GM23338 (cell line): ENCODE measurements around the gene TBC1D14.

ENCODE experiments used
- CREB1 ChIP-seq: fragments of 250-450 bp; sonication (Bioruptor Pico); IDR thresholded peaks from 2 replicates; pipeline ENCODE4 v1.5.0; 2020; ENCODE audit warnings: low read depth, mild to moderate bottlenecking, moderate library complexity
- EZH2 ChIP-seq: fragments of 200-600 bp; sonication (generic); IDR thresholded peaks from one replicate; pipeline ENCODE4 v1.8.0; 2017; ENCODE audit warnings: antibody characterized with exemption, mild to moderate bottlenecking, low read depth; ENCODE audit not compliant: unreplicated experiment
- EZH2phosphoT487 ChIP-seq: fragments of 200-600 bp; sonication (generic); IDR thresholded peaks from one replicate; pipeline ENCODE4 v1.8.1; 2018; ENCODE audit warnings: antibody characterized with exemption; ENCODE audit not compliant: unreplicated experiment
- JUNB ChIP-seq: IDR thresholded peaks from one replicate; pipeline ENCODE4 v1.6.1; 2016; ENCODE audit warnings: antibody characterized with exemption; ENCODE audit not compliant: unreplicated experiment
- NANOG ChIP-seq: IDR thresholded peaks from 2 replicates; pipeline ENCODE4 v1.6.1; 2016; ENCODE audit warnings: antibody characterized with exemption, borderline replicate concordance
- POLR2AphosphoS5 ChIP-seq: IDR thresholded peaks from 2 replicates; pipeline ENCODE4 v1.6.1; 2016; ENCODE audit warnings: antibody characterized with exemption, low read depth
- STAT1 ChIP-seq: IDR thresholded peaks from one replicate; pipeline ENCODE4 v1.6.1; 2016; ENCODE audit warnings: antibody characterized with exemption; ENCODE audit not compliant: unreplicated experiment
- ZNF114 ChIP-seq: fragments of 250-450 bp; sonication (Bioruptor Pico); IDR thresholded peaks from 2 replicates; pipeline ENCODE4 v1.5.0; 2020; ENCODE audit warnings: mild to moderate bottlenecking, moderate library complexity
- ZNF331 ChIP-seq: fragments of 250-450 bp; sonication (Bioruptor Pico); IDR thresholded peaks from 2 replicates; pipeline ENCODE4 v1.5.0; 2020; ENCODE audit warnings: low read depth, mild to moderate bottlenecking, moderate library complexity
- TF ChIP-seq, protein P1 (sequence below), 2 experiments: fragments of 200-600 bp in 1 of 2; sonication (generic) in 1 of 2; conservative IDR thresholded peaks; 2 replicates each; pipeline versions ENCODE4 v1.5.1 to v1.6.1; 2016 to 2017; ENCODE audit warnings: antibody characterized with exemption in 2 of 2, low read depth in 2 of 2, mild to moderate bottlenecking in 2 of 2, moderate library complexity in 1 of 2
- TF ChIP-seq, protein P2 (sequence below): IDR thresholded peaks from one replicate; pipeline ENCODE4 v1.6.1; 2018; ENCODE audit warnings: antibody characterized with exemption; ENCODE audit not compliant: unreplicated experiment
- TF ChIP-seq, protein P3 (sequence below): IDR thresholded peaks from 2 replicates; pipeline ENCODE4 v1.6.1; 2016; ENCODE audit warnings: antibody characterized with exemption
- TF ChIP-seq, protein P4 (sequence below): fragments of 250-450 bp; sonication (Bioruptor Pico); IDR thresholded peaks from 2 replicates; pipeline ENCODE4 v1.5.0; 2020; ENCODE audit warnings: mild to moderate bottlenecking, moderate library complexity

DNA sequence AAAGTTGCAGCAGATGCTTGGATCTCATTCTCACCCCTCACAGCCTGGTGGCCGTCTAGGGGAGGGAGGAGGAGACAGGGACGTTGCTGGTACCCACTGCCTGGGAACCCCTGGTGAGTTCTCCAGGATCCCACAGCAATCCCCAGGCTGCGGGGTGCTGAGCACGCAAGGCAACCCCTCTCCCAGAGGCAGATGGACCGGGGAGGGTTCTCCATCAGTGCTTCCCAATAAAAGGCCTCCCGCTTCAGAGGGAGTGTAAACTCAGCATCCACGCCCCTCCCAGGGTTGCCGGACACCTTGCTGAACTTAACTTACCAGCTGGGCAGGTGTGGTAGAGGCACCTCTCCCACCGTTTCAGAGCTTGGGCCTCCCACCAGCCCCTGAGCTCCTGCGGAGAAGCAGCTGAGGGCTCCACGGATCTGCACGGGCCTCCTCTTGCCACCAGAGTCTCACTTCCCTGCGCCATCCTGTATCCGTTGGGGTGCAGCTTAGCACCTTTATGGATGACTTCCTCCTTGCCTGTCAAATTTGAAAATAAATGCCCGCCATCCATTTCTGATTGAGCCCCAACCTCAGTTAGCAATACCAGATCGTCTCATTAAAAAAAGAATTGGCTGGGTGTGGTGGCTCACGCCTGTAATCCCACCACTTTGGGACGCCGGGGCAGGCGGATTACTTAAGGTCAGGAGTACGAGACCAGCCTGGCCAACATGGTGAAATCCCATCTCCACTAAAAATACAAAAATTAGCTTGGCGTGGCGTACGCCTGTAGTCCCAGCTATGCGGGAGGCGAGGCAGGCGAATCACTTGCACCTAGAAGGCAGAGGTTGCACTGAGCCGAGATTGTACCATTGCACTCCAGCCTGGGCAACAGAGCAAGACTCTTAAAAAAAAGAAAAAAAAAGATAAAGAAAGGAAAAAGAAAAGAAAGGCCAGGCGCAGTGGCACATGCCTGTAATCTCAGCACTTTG, 14.8 kb upstream of the TBC1D14 start:
- TF ChIP-seq, protein P1, sequence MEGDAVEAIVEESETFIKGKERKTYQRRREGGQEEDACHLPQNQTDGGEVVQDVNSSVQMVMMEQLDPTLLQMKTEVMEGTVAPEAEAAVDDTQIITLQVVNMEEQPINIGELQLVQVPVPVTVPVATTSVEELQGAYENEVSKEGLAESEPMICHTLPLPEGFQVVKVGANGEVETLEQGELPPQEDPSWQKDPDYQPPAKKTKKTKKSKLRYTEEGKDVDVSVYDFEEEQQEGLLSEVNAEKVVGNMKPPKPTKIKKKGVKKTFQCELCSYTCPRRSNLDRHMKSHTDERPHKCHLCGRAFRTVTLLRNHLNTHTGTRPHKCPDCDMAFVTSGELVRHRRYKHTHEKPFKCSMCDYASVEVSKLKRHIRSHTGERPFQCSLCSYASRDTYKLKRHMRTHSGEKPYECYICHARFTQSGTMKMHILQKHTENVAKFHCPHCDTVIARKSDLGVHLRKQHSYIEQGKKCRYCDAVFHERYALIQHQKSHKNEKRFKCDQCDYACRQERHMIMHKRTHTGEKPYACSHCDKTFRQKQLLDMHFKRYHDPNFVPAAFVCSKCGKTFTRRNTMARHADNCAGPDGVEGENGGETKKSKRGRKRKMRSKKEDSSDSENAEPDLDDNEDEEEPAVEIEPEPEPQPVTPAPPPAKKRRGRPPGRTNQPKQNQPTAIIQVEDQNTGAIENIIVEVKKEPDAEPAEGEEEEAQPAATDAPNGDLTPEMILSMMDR (conservative IDR thresholded peaks at IDR 0.05; ENCODE audit: low read depth in 2 of 2) = no peak
- TF ChIP-seq EZH2 (no peak), JUNB (no peak), POLR2AphosphoS5 (no peak), ZNF331 (CRISPR knock-in tag) (no peak), NANOG (no peak), CREB1 (CRISPR knock-in tag) (no peak), EZH2phosphoT487 (no peak), ZNF114 (no peak), STAT1 (no peak)
- TF ChIP-seq, protein P2, sequence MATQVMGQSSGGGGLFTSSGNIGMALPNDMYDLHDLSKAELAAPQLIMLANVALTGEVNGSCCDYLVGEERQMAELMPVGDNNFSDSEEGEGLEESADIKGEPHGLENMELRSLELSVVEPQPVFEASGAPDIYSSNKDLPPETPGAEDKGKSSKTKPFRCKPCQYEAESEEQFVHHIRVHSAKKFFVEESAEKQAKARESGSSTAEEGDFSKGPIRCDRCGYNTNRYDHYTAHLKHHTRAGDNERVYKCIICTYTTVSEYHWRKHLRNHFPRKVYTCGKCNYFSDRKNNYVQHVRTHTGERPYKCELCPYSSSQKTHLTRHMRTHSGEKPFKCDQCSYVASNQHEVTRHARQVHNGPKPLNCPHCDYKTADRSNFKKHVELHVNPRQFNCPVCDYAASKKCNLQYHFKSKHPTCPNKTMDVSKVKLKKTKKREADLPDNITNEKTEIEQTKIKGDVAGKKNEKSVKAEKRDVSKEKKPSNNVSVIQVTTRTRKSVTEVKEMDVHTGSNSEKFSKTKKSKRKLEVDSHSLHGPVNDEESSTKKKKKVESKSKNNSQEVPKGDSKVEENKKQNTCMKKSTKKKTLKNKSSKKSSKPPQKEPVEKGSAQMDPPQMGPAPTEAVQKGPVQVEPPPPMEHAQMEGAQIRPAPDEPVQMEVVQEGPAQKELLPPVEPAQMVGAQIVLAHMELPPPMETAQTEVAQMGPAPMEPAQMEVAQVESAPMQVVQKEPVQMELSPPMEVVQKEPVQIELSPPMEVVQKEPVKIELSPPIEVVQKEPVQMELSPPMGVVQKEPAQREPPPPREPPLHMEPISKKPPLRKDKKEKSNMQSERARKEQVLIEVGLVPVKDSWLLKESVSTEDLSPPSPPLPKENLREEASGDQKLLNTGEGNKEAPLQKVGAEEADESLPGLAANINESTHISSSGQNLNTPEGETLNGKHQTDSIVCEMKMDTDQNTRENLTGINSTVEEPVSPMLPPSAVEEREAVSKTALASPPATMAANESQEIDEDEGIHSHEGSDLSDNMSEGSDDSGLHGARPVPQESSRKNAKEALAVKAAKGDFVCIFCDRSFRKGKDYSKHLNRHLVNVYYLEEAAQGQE = no peak
- TF ChIP-seq, protein P3, sequence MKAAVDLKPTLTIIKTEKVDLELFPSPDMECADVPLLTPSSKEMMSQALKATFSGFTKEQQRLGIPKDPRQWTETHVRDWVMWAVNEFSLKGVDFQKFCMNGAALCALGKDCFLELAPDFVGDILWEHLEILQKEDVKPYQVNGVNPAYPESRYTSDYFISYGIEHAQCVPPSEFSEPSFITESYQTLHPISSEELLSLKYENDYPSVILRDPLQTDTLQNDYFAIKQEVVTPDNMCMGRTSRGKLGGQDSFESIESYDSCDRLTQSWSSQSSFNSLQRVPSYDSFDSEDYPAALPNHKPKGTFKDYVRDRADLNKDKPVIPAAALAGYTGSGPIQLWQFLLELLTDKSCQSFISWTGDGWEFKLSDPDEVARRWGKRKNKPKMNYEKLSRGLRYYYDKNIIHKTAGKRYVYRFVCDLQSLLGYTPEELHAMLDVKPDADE = no peak
- TF ChIP-seq, protein P4, sequence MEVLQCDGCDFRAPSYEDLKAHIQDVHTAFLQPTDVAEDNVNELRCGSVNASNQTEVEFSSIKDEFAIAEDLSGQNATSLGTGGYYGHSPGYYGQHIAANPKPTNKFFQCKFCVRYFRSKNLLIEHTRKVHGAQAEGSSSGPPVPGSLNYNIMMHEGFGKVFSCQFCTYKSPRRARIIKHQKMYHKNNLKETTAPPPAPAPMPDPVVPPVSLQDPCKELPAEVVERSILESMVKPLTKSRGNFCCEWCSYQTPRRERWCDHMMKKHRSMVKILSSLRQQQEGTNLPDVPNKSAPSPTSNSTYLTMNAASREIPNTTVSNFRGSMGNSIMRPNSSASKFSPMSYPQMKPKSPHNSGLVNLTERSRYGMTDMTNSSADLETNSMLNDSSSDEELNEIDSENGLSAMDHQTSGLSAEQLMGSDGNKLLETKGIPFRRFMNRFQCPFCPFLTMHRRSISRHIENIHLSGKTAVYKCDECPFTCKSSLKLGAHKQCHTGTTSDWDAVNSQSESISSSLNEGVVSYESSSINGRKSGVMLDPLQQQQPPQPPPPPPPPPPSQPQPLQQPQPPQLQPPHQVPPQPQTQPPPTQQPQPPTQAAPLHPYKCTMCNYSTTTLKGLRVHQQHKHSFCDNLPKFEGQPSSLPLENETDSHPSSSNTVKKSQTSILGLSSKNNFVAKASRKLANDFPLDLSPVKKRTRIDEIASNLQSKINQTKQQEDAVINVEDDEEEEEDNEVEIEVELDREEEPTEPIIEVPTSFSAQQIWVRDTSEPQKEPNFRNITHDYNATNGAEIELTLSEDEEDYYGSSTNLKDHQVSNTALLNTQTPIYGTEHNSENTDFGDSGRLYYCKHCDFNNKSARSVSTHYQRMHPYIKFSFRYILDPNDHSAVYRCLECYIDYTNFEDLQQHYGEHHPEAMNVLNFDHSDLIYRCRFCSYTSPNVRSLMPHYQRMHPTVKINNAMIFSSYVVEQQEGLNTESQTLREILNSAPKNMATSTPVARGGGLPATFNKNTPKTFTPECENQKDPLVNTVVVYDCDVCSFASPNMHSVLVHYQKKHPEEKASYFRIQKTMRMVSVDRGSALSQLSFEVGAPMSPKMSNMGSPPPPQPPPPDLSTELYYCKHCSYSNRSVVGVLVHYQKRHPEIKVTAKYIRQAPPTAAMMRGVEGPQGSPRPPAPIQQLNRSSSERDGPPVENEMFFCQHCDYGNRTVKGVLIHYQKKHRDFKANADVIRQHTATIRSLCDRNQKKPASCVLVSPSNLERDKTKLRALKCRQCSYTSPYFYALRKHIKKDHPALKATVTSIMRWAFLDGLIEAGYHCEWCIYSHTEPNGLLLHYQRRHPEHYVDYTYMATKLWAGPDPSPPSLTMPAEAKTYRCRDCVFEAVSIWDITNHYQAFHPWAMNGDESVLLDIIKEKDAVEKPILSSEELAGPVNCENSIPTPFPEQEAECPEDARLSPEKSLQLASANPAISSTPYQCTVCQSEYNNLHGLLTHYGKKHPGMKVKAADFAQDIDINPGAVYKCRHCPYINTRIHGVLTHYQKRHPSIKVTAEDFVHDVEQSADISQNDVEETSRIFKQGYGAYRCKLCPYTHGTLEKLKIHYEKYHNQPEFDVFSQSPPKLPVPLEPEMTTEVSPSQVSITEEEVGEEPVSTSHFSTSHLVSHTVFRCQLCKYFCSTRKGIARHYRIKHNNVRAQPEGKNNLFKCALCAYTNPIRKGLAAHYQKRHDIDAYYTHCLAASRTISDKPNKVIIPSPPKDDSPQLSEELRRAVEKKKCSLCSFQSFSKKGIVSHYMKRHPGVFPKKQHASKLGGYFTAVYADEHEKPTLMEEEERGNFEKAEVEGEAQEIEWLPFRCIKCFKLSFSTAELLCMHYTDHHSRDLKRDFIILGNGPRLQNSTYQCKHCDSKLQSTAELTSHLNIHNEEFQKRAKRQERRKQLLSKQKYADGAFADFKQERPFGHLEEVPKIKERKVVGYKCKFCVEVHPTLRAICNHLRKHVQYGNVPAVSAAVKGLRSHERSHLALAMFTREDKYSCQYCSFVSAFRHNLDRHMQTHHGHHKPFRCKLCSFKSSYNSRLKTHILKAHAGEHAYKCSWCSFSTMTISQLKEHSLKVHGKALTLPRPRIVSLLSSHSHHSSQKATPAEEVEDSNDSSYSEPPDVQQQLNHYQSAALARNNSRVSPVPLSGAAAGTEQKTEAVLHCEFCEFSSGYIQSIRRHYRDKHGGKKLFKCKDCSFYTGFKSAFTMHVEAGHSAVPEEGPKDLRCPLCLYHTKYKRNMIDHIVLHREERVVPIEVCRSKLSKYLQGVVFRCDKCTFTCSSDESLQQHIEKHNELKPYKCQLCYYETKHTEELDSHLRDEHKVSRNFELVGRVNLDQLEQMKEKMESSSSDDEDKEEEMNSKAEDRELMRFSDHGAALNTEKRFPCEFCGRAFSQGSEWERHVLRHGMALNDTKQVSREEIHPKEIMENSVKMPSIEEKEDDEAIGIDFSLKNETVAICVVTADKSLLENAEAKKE (CRISPR knock-in tag) = no peak
